IMR-90 (cell line): ENCODE measurements around the gene PSRC1. TPM values are rescaled to one million over a fixed set of nuclear protein-coding genes. Genes with fewer than 3 reads are reported as not detected.

Source experiments
- ATAC-seq: fragments of 200-7000 bp; cut with Tn5 transposase; 2 replicates; pipeline ENCODE4 v1.9.1; 2020; ENCODE audit warnings: low read depth, mild to moderate bottlenecking, moderate library complexity
- BruUV-seq: library from RNA; stranded (reverse); fragments of 400-500 nt; replicated peaks from 2 replicates; lab custom pipeline; 2021; lab: Mats Ljungman, UMichigan
- CTCF ChIA-PET: fragments of 300-600 bp; formaldehyde crosslinking; extraction: SDS; loops from one replicate; lab custom pipeline; 2021; ENCODE audit warnings: antibody characterized with exemption; lab: Yijun Ruan, JAX
- POLR2A ChIA-PET: fragments of 300-600 bp; sonication (Branson Sonifier 250); formaldehyde crosslinking; loops from one replicate; lab custom pipeline; 2022; ENCODE audit warnings: antibody characterized with exemption; ENCODE audit not compliant: unreplicated experiment; lab: Charles Lee
- DNase-seq: peaks from one replicate; pipeline ENCODE4 v3.0.0; 2013
- H2AFZ ChIP-seq: replicated peaks from 2 replicates; pipeline ENCODE3; 2013; ENCODE audit warnings: low read length, mild to moderate bottlenecking; ENCODE audit not compliant: poor library complexity
- H2AK5ac ChIP-seq: 2 replicates; pipeline ENCODE4 v1.6.1; 2013; ENCODE audit warnings: low read depth, low read length, inconsistent platforms
- H2AK9ac ChIP-seq: replicated peaks from 2 replicates; pipeline ENCODE3; 2013; ENCODE audit warnings: mild to moderate bottlenecking, low read depth, low read length, moderate library complexity; ENCODE audit not compliant: poor library complexity
- H2BK120ac ChIP-seq: 2 replicates; pipeline ENCODE4 v1.6.1; 2013; ENCODE audit warnings: low read depth, low read length, inconsistent platforms
- H2BK15ac ChIP-seq: 3 replicates; pipeline ENCODE4 v1.6.1; 2013; ENCODE audit warnings: low read depth, low read length, inconsistent platforms
- H2BK20ac ChIP-seq: 2 replicates; pipeline ENCODE4 v1.6.1; 2013; ENCODE audit warnings: low read depth, mild to moderate bottlenecking, inconsistent platforms, low read length, moderate library complexity
- H2BK5ac ChIP-seq: 2 replicates; pipeline ENCODE4 v1.6.1; 2013; ENCODE audit warnings: mild to moderate bottlenecking, low read depth, low read length, inconsistent platforms; ENCODE audit not compliant: poor library complexity, severe bottlenecking
- H3K14ac ChIP-seq: replicated peaks from 2 replicates; pipeline ENCODE4 v1.6.1; 2013; ENCODE audit warnings: low read depth, low read length, inconsistent platforms
- H3K18ac ChIP-seq: 2 replicates; pipeline ENCODE4 v1.6.1; 2013; ENCODE audit warnings: low read depth, low read length, control low read depth
- H3K23ac ChIP-seq: 2 replicates; pipeline ENCODE4 v1.6.1; 2013; ENCODE audit warnings: low read depth, low read length, inconsistent platforms
- H3K27ac ChIP-seq: 2 replicates; pipeline ENCODE4 v1.5.1; 2013; ENCODE audit warnings: mild to moderate bottlenecking, control low read depth, low read length; ENCODE audit not compliant: insufficient read depth
- H3K27me3 ChIP-seq: 2 replicates; pipeline ENCODE4 v1.6.1; 2013; ENCODE audit warnings: low read length; ENCODE audit not compliant: control insufficient read depth, insufficient read depth
- H3K36me3 ChIP-seq: 2 replicates; pipeline ENCODE4 v1.6.1; 2013; ENCODE audit warnings: low read length, mixed read lengths; ENCODE audit not compliant: control insufficient read depth, insufficient read depth
- H3K4ac ChIP-seq: 2 replicates; pipeline ENCODE4 v1.6.1; 2013; ENCODE audit warnings: low read depth, low read length, inconsistent platforms
- H3K4me1 ChIP-seq: 2 replicates; pipeline ENCODE4 v1.6.1; 2013; ENCODE audit warnings: low read length, mixed read lengths; ENCODE audit not compliant: control insufficient read depth, insufficient read depth
- H3K4me2 ChIP-seq: 2 replicates; pipeline ENCODE4 v1.6.1; 2013; ENCODE audit warnings: low read depth, mild to moderate bottlenecking, control low read depth, low read length, moderate library complexity
- H3K4me3 ChIP-seq: 2 replicates; pipeline ENCODE4 v1.5.1; 2013; ENCODE audit warnings: low read depth, mild to moderate bottlenecking, control low read depth, low read length, moderate library complexity; ENCODE audit not compliant: insufficient read depth
- H3K56ac ChIP-seq: 2 replicates; pipeline ENCODE4 v1.6.1; 2013; ENCODE audit warnings: low read length, inconsistent platforms; ENCODE audit not compliant: insufficient read depth; ENCODE audit errors: extremely low read depth
- H3K79me1 ChIP-seq, 2 experiments: 2 replicates each; pipeline ENCODE4 v1.6.1; 2013; ENCODE audit warnings: low read length in 2 of 2, inconsistent platforms in 1 of 2, low read depth in 1 of 2
- H3K9ac ChIP-seq: 2 replicates; pipeline ENCODE4 v1.6.1; 2013; ENCODE audit warnings: low read depth, low read length, control low read depth
- H3K9me1 ChIP-seq: 2 replicates; pipeline ENCODE4 v1.6.1; 2013; ENCODE audit warnings: low read length, inconsistent platforms; ENCODE audit not compliant: insufficient read depth
- H3K9me3 ChIP-seq: 2 replicates; pipeline ENCODE4 v1.6.1; 2013; ENCODE audit warnings: low read length; ENCODE audit not compliant: control insufficient read depth, insufficient read depth
- H4K20me1 ChIP-seq: 2 replicates; pipeline ENCODE4 v1.6.1; 2013; ENCODE audit warnings: low read length, inconsistent platforms; ENCODE audit not compliant: insufficient read depth
- H4K5ac ChIP-seq: 2 replicates; pipeline ENCODE4 v1.6.1; 2013; ENCODE audit warnings: mild to moderate bottlenecking, low read depth, low read length, control low read depth
- H4K8ac ChIP-seq, 2 experiments: 2 replicates each; pipeline ENCODE4 v1.6.1; 2013; ENCODE audit warnings: low read depth in 2 of 2, low read length in 2 of 2, control low read depth in 1 of 2, inconsistent platforms in 1 of 2
- H4K91ac ChIP-seq: 2 replicates; pipeline ENCODE4 v1.6.1; 2013; ENCODE audit warnings: low read depth, low read length, inconsistent platforms; ENCODE audit not compliant: insufficient read depth
- BHLHE40 ChIP-seq: fragments of 150-350 bp; IDR thresholded peaks from 2 replicates; pipeline ENCODE4 v1.6.1; 2016; ENCODE audit warnings: mild to moderate bottlenecking, low read depth, low read length
- CHD1 ChIP-seq: IDR thresholded peaks from 2 replicates; pipeline ENCODE4 v1.6.1; 2012; ENCODE audit warnings: low read depth, low read length, improper control_type of control experiment
- FOS ChIP-seq: fragments of 150-350 bp; IDR thresholded peaks from 2 replicates; pipeline ENCODE4 v1.6.1; 2016; ENCODE audit warnings: low read depth, low read length
- MXI1 ChIP-seq: IDR thresholded peaks from 2 replicates; pipeline ENCODE4 v1.6.1; 2012; ENCODE audit warnings: low read depth, mild to moderate bottlenecking, low read length, moderate library complexity, borderline replicate concordance
- NFE2L2 ChIP-seq: fragments of 150-350 bp; IDR thresholded peaks from 2 replicates; pipeline ENCODE4 v1.6.1; 2016; ENCODE audit warnings: low read depth, mild to moderate bottlenecking, low read length
- POLR2A ChIP-seq: IDR thresholded peaks from 2 replicates; pipeline ENCODE4 v1.6.1; 2012; ENCODE audit warnings: mild to moderate bottlenecking, low read depth, low read length
- RAD21 ChIP-seq: IDR thresholded peaks from 2 replicates; pipeline ENCODE4 v1.6.1; 2012; ENCODE audit warnings: low read length, improper control_type of control experiment
- RCOR1 ChIP-seq: IDR thresholded peaks from 2 replicates; pipeline ENCODE4 v1.6.1; 2012; ENCODE audit warnings: mild to moderate bottlenecking, low read length, improper control_type of control experiment; ENCODE audit not compliant: insufficient replicate concordance
- RFX5 ChIP-seq: IDR thresholded peaks from 2 replicates; pipeline ENCODE4 v1.8.0; 2012; ENCODE audit warnings: low read depth, mild to moderate bottlenecking, low read length, moderate library complexity
- WGBS, 2 experiments: methylation state at CpG; one replicate each; pipeline versions ENCODE4 v1.1.5 to v1.1.7; 2013; ENCODE audit warnings: missing lambda C conversion rate in 2 of 2; ENCODE audit not compliant: insufficient read length in 1 of 2; ENCODE audit errors: extremely low coverage in 2 of 2; 5-methylcytosine and 5-hydroxymethylcytosine counted together
- dilution Hi-C: fragments of 300-500 bp; cut with HindIII; formaldehyde crosslinking; loops from one replicate; pipeline ENCODE4 v1.14.3; 2018; ENCODE audit warnings: low sequenced_read_pairs; ENCODE audit not compliant: unreplicated experiment
- in situ Hi-C: fragments of 300-500 bp; cut with MboI; formaldehyde crosslinking; loops from 3 replicates; pipeline ENCODE4 v1.14.3; 2019; ENCODE audit warnings: low sequenced_read_pairs, inconsistent platforms, mixed read lengths
- intact Hi-C: fragments of 100-400 bp; cut with micrococcal nuclease; formaldehyde crosslinking; loops from 2 replicates; pipeline ENCODE4 v1.10.0; 2022
- polyA plus RNA-seq, 3 experiments: library from polyadenylated mRNA; depleted of rRNA; stranded (reverse); fragments of >200 nt; gene quantifications; 2 replicates each; pipeline ENCODE4 v1.2.3, GENCODE V29; 2012; ENCODE audit warnings: low replicate concordance in 1 of 3
- total RNA-seq: library from RNA; depleted of rRNA; stranded (reverse); fragments of >200 nt; gene quantifications from 2 replicates; pipeline ENCODE4 v1.2.3, GENCODE V29; 2012
- TF ChIP-seq, protein P1 (sequence below): fragments of 150-350 bp; IDR thresholded peaks from 2 replicates; pipeline ENCODE4 v1.6.1; 2017; ENCODE audit warnings: mild to moderate bottlenecking, antibody characterized with exemption, low read length, low read depth
- TF ChIP-seq, protein P2 (sequence below): conservative IDR thresholded peaks from 2 replicates; pipeline ENCODE4 v1.5.1; 2012; ENCODE audit warnings: mild to moderate bottlenecking, low read depth, low read length, improper control_type of control experiment
- TF ChIP-seq, protein P3 (sequence below): fragments of 150-350 bp; IDR thresholded peaks from 2 replicates; pipeline ENCODE4 v1.6.1; 2016; ENCODE audit warnings: low read depth, mild to moderate bottlenecking, low read length, moderate library complexity, borderline replicate concordance

The PSRC1 gene
- total and polyA plus RNA-seq, 2 of the 4 experiments (the other 2 are of a cell fraction) = 34.6 to 40.3 TPM

DNA sequence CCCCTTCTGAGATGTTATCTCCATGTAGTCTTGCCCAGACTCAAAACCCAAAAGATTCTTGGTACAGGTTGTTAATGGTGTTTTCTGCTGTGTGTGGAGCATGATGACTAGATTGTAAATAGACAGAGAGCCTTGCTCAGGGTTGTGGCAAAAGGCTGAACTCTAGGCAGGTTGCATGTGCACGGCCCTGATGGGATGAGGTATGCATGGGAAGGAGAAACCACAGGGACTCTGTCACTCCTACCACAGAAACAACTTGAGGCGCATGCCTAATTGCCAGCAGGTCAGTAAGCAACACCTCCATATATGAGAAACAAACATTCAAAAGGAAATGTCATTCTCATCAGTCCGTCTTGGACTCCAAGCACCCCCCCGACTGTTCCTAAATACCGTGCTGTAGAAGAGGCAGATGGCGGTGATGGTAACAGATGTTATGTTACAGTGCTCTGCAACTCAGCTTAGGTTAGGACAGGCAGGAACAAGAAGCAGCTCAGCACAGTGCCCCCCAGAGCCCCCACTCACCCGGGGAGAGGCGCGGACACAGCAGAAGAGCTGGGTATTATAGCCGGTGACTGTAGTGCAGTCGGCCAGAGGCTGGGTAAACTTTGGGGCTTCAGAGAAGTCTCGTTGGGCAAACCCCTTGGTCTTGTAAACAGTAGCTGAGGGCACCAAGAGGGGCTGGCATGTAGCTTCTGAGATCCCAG, 12.9 kb upstream of the PSRC1 start (continued):
- no peak for TF ChIP-seq RAD21
- TF ChIP-seq CHD1 = no peak

DNA sequence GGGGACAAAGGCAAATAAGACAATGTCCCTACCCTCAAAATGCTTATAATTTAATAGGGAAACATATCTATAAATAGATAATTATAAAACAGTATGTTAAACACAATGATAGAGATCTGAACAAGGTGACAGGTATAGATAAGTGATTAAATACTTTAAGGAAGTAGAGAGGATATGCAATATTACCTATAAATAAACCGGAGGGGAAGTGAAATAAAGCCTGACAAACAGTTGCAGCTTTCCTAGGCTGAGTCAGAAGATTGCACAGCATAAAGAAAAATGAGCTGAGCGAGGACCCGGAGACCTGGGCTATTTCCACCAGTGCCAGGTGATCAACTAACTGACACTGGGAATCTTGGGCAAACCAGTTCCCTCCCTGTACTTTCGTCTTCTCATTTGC, 11.5 kb upstream of the PSRC1 start:
- DNase-seq (no peak), ATAC-seq (no peak)
- Histone ChIP-seq H3K14ac (no peak overlapping the region), H3K4me2 (no peak overlapping the region), H3K4me3 (no peak overlapping the region), H2BK15ac (no peak overlapping the region), H3K18ac (no peak overlapping the region), H3K36me3 (no peaks in the 10 kb centered on the region), H3K27ac (no peak overlapping the region), H2BK20ac (peak overlapping the region; percentile 75; the same call in 1 of the 2 replicates), H4K5ac (no peak overlapping the region), H4K20me1 (peaks cover 2% of the 10 kb centered on the region; the same call in 1 of the 2 replicates), H2AK9ac (no peak overlapping the region), H3K27me3 (no peaks in the 10 kb centered on the region), H2AK5ac (peak overlapping the region; percentile 80; the same call in 1 of the 2 replicates), H3K9ac (no peak overlapping the region), H2BK120ac (peak overlapping the region; percentile 62; the same call in 1 of the 2 replicates), H3K9me3 (no peaks in the 10 kb centered on the region), H4K8ac (0 out of 4 replicates have a peak overlapping the region, but pooled peaks of 1 of the 2 experiments have one; percentile 71), H3K56ac (no peak overlapping the region), H2AFZ (no peak overlapping the region), H3K9me1 (peaks cover 29% of the 10 kb centered on the region), H3K4me1 (peaks cover 17% of the 10 kb centered on the region), H3K4ac (peak overlapping the region; percentile 66; the same call in 1 of the 2 replicates), H2BK5ac (no peak overlapping the region), H4K91ac (no peak overlapping the region), H3K79me1 (0 out of 4 replicates have a peak, but pooled peaks cover 0 to 6% of the 10 kb centered on the region in 2 experiments), H3K23ac (no peak overlapping the region)
- no TSS peak for BruUV-seq
- dilution Hi-C loops (no loop called here), intact Hi-C loops (no loop called here), in situ Hi-C loops (no loop called here)
- POLR2A ChIA-PET = no interaction called here
- CTCF ChIA-PET = no interaction called here
- 100% methylated on average over 2 of the region's 4 CpGs; no CpG with 5 or more reads in 1 of the 2 experiments for WGBS, 2 experiments
- TF ChIP-seq RFX5 (no peak), MXI1 (no peak), FOS (no peak), NFE2L2 (no peak), RAD21 (no peak), CHD1 (no peak), BHLHE40 (no peak), POLR2A (no peak), RCOR1 (no peak)
- TF ChIP-seq, protein P1, sequence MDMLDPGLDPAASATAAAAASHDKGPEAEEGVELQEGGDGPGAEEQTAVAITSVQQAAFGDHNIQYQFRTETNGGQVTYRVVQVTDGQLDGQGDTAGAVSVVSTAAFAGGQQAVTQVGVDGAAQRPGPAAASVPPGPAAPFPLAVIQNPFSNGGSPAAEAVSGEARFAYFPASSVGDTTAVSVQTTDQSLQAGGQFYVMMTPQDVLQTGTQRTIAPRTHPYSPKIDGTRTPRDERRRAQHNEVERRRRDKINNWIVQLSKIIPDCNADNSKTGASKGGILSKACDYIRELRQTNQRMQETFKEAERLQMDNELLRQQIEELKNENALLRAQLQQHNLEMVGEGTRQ = no peak
- TF ChIP-seq, protein P2, sequence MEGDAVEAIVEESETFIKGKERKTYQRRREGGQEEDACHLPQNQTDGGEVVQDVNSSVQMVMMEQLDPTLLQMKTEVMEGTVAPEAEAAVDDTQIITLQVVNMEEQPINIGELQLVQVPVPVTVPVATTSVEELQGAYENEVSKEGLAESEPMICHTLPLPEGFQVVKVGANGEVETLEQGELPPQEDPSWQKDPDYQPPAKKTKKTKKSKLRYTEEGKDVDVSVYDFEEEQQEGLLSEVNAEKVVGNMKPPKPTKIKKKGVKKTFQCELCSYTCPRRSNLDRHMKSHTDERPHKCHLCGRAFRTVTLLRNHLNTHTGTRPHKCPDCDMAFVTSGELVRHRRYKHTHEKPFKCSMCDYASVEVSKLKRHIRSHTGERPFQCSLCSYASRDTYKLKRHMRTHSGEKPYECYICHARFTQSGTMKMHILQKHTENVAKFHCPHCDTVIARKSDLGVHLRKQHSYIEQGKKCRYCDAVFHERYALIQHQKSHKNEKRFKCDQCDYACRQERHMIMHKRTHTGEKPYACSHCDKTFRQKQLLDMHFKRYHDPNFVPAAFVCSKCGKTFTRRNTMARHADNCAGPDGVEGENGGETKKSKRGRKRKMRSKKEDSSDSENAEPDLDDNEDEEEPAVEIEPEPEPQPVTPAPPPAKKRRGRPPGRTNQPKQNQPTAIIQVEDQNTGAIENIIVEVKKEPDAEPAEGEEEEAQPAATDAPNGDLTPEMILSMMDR = no peak
- TF ChIP-seq, protein P3, sequence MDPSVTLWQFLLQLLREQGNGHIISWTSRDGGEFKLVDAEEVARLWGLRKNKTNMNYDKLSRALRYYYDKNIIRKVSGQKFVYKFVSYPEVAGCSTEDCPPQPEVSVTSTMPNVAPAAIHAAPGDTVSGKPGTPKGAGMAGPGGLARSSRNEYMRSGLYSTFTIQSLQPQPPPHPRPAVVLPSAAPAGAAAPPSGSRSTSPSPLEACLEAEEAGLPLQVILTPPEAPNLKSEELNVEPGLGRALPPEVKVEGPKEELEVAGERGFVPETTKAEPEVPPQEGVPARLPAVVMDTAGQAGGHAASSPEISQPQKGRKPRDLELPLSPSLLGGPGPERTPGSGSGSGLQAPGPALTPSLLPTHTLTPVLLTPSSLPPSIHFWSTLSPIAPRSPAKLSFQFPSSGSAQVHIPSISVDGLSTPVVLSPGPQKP = no peak
